Kidney (tissue), 14 donors: Measurements from ENCODE around the gene MRNIP. TPM values are rescaled to one million over a fixed set of nuclear protein-coding genes. Genes with fewer than 3 reads are reported as not detected.

ENCODE experiments used
- DNase-seq, 5 donors: peaks; one replicate each; pipeline ENCODE4 v3.0.0-alpha.2; 2013 to 2020
- FAIRE-seq: peaks from 2 replicates; lab custom pipeline; 2012; peaks lifted over from hg19 to GRCh38; lab: Jason Lieb, UNC
- H3K27ac ChIP-seq, 2 donors: one replicate each; pipeline ENCODE4 v1.7.0; 2013; ENCODE audit warnings: low read depth in 2 of 2, low read length in 2 of 2, inconsistent platforms in 1 of 2
- H3K27me3 ChIP-seq: one replicate; pipeline ENCODE4 v1.7.1; 2013; ENCODE audit warnings: low read length, inconsistent platforms; ENCODE audit not compliant: control insufficient read depth, insufficient read depth
- H3K36me3 ChIP-seq, 3 donors: one replicate each; pipeline versions ENCODE4 v1.7.0 to v1.7.1; 2013; ENCODE audit warnings: low read length in 3 of 3, control low read depth in 1 of 3, inconsistent platforms in 1 of 3; ENCODE audit not compliant: insufficient read depth in 3 of 3, control insufficient read depth in 2 of 3
- H3K4me1 ChIP-seq, 3 donors: one replicate each; pipeline versions ENCODE4 v1.7.0 to v1.7.1; 2013; ENCODE audit warnings: low read length in 3 of 3, inconsistent platforms in 1 of 3, low read depth in 1 of 3; ENCODE audit not compliant: control insufficient read depth in 2 of 3, insufficient read depth in 2 of 3
- H3K4me3 ChIP-seq, 3 donors: one replicate each; pipeline versions ENCODE4 v1.7.0 to v1.8.1; 2013; ENCODE audit warnings: low read length in 3 of 3, control low read depth in 1 of 3, inconsistent platforms in 1 of 3
- H3K9ac ChIP-seq, 3 donors: one replicate each; pipeline versions ENCODE4 v1.7.0 to v1.7.1; 2013; ENCODE audit warnings: low read length in 3 of 3, control low read depth in 1 of 3, inconsistent platforms in 1 of 3
- H3K9me3 ChIP-seq, 3 donors: one replicate each; pipeline versions ENCODE4 v1.7.0 to v1.7.1; 2013; ENCODE audit warnings: low read length in 3 of 3, control low read depth in 1 of 3, inconsistent platforms in 1 of 3; ENCODE audit not compliant: control insufficient read depth in 2 of 3, insufficient read depth in 1 of 3
- CTCF ChIP-seq: IDR thresholded peaks from 3 replicates; pipeline ENCODE4 v1.5.1; 2012; ENCODE audit warnings: mild to moderate bottlenecking, moderate library complexity, borderline replicate concordance; ENCODE audit not compliant: insufficient read depth; ENCODE audit errors: extremely low read depth
- intact Hi-C: fragments of 100-400 bp; cut with DNase I; formaldehyde crosslinking; loops from one replicate; pipeline ENCODE4 v1.11.1; 2022
- polyA plus RNA-seq: library from polyadenylated mRNA; stranded (reverse); fragments of 350-450 nt; fragmentation: Illumina TruSeq; extraction: RNeasy Lipid Tissue Mini Kit (QIAGEN cat#74804); gene quantifications from one replicate; pipeline ENCODE4 v1.2.3, GENCODE V29; 2014; ENCODE audit warnings: low read depth, low replicate concordance; ENCODE audit not compliant: insufficient read depth
- total RNA-seq: library from RNA; stranded (reverse); fragmentation: NEBNext Ultra II Directional; extraction: Animal tissue kit (Norgen Biotek cat#: 25700); gene quantifications from one replicate; pipeline ENCODE4 v1.2.1, GENCODE V29; 2021
- donor health status: control.
- donor health status: control.
- donor health status: control.
- donor health status: control.
- donor health status: control.
- donor health status: DM: yes; HTN: yes; CAD: no.
- donor health status: Normal renal cell carcinoma (clear cell type).

The MRNIP gene
- total and polyA plus RNA-seq, 2 donors from 2014 or later, result 25.3 to 36.6 TPM

GRCh38 chr5:179904463-179905160 is 46.0 kb upstream of the MRNIP start:
- H3K27ac ChIP-seq, result no peak overlapping the region
- intact Hi-C loops, result no loop called here
- DNase-seq, result no peak
- H3K27me3 ChIP-seq, result no peaks in the 10 kb centered on the region
- no peaks in the 10 kb centered on the region for H3K9me3 ChIP-seq
- TF ChIP-seq CTCF, result no peak
- peaks cover 0 to 6% (median 0%) of the 10 kb centered on the region in 3 donors for H3K4me1 ChIP-seq
- H3K9ac ChIP-seq, result no peak overlapping the region
- peaks cover 3 to 10% (median 8%) of the 10 kb centered on the region in 3 donors for H3K36me3 ChIP-seq
- H3K4me3 ChIP-seq, result no peak overlapping the region
- FAIRE-seq, result no peak

- FAIRE-seq (no peak), DNase-seq (peak in 1 of 5 donors; percentile 31)
- no peak overlapping the region for H3K9ac ChIP-seq
- H3K9me3 ChIP-seq, result no peaks in the 10 kb centered on the region
- H3K27ac ChIP-seq, result no peak overlapping the region
- no peak overlapping the region for H3K4me3 ChIP-seq
- intact Hi-C loops, result no loop called here
- peaks cover 7 to 19% (median 15%) of the 10 kb centered on the region in 3 donors for H3K36me3 ChIP-seq
- H3K4me1 ChIP-seq, result peaks cover 0 to 3% (median 0%) of the 10 kb centered on the region in 3 donors
- no peaks in the 10 kb centered on the region for H3K27me3 ChIP-seq
- no peak for TF ChIP-seq CTCF
Observed at GRCh38 chr5:179902763-179903158, 44.1 kb upstream of the MRNIP start.

- intact Hi-C loops, result no loop called here
Observed at GRCh38 chr5:179901915-179902762, 43.5 kb upstream of the MRNIP start.

More at GRCh38 chr5:179901915-179902762, 43.5 kb upstream of the MRNIP start:
- no peak overlapping the region for H3K9ac ChIP-seq
- no peaks in the 10 kb centered on the region for H3K27me3 ChIP-seq
- FAIRE-seq (no peak), DNase-seq (peak in 1 of 5 donors; percentile 64)
- no peaks in the 10 kb centered on the region for H3K9me3 ChIP-seq
- no peak overlapping the region for H3K27ac ChIP-seq
- peaks cover 10 to 24% (median 17%) of the 10 kb centered on the region in 3 donors for H3K36me3 ChIP-seq
- TF ChIP-seq CTCF, result no peak
- peaks cover 0 to 3% (median 0%) of the 10 kb centered on the region in 3 donors for H3K4me1 ChIP-seq
- no peak overlapping the region for H3K4me3 ChIP-seq
